Lung (tissue), 12 donors: Measurements from ENCODE around the gene IGF2. TPM values are rescaled to one million over a fixed set of nuclear protein-coding genes. Genes with fewer than 3 reads are reported as not detected.

Experiments used
- ATAC-seq: fragments of 200-7000 bp; cut with Tn5 transposase; one replicate; pipeline ENCODE4 v1.9.1; 2020; ENCODE audit warnings: moderate number of reproducible peaks; ENCODE audit not compliant: insufficient read depth, low FRiP score
- DNase-seq, 3 donors: peaks; one replicate each; pipeline ENCODE4 v3.0.0-alpha.2; 2013 to 2017
- H3K27ac ChIP-seq, 2 donors: one replicate each; pipeline ENCODE4 v1.5.1; 2013; ENCODE audit warnings: mild to moderate bottlenecking in 2 of 2, moderate library complexity in 2 of 2, control low read depth in 1 of 2, inconsistent platforms in 1 of 2, low read depth in 1 of 2, low read length in 1 of 2
- H3K27me3 ChIP-seq, 3 donors: one replicate each; pipeline ENCODE4 v1.5.1; 2013; ENCODE audit warnings: low read length in 2 of 3; ENCODE audit not compliant: control insufficient read depth in 3 of 3, insufficient read depth in 3 of 3
- H3K36me3 ChIP-seq, 4 donors: one replicate each; pipeline ENCODE4 v1.5.1; 2013; ENCODE audit warnings: low read length in 4 of 4, mild to moderate bottlenecking in 1 of 4, moderate library complexity in 1 of 4; ENCODE audit not compliant: control insufficient read depth in 4 of 4, insufficient read depth in 4 of 4
- H3K4me1 ChIP-seq, 5 donors: one replicate each; pipeline ENCODE4 v1.5.1; 2013; ENCODE audit warnings: low read length in 5 of 5, mild to moderate bottlenecking in 2 of 5, moderate library complexity in 1 of 5; ENCODE audit not compliant: control insufficient read depth in 5 of 5, insufficient read depth in 5 of 5
- H3K4me3 ChIP-seq: one replicate; pipeline ENCODE4 v1.5.1; 2013; ENCODE audit warnings: mild to moderate bottlenecking, control low read depth, moderate library complexity
- H3K9ac ChIP-seq, 2 donors: one replicate each; pipeline ENCODE4 v1.5.1; 2013; ENCODE audit warnings: low read length in 2 of 2, control low read depth in 1 of 2; ENCODE audit not compliant: insufficient read depth in 1 of 2
- H3K9me3 ChIP-seq, 4 donors: one replicate each; pipeline ENCODE4 v1.5.1; 2013; ENCODE audit warnings: low read length in 3 of 4, mild to moderate bottlenecking in 1 of 4, moderate library complexity in 1 of 4; ENCODE audit not compliant: control insufficient read depth in 4 of 4, insufficient read depth in 3 of 4
- WGBS, 2 donors: extraction: QIAGEN DNeasy Blood & Tissue Kit; methylation state at CpG; one replicate each; pipeline ENCODE4 v1.1.7; 2013; 5-methylcytosine and 5-hydroxymethylcytosine counted together
- polyA plus RNA-seq, 2 donors: library from polyadenylated mRNA; stranded (reverse); fragments of 200-250 nt; gene quantifications; one replicate each; pipeline ENCODE4 v1.2.1, GENCODE V29; 2013
- total RNA-seq, 2 donors: library from RNA; depleted of rRNA in 1 of 2; stranded (reverse); fragments of >200 nt in 1 of 2; gene quantifications; one replicate each; pipeline ENCODE4 v1.2.1, GENCODE V29; 2014 to 2021
- TF ChIP-seq, protein P1 (sequence below): IDR thresholded peaks from 2 replicates; pipeline ENCODE4 v1.5.1; 2012; ENCODE audit warnings: mild to moderate bottlenecking; ENCODE audit errors: control extremely low read depth, extremely low read depth
- donor health status: control.
- donor health status: control.
- donor health status: Bipolar disorder and iron deficiency.
- donor health status: healthy.
- donor health status: DM: yes; HTN: yes; CAD: no.

Gene IGF2
- total and polyA plus RNA-seq, 4 donors: 2.9 to 87.7 (median 15.6) TPM

DNA sequence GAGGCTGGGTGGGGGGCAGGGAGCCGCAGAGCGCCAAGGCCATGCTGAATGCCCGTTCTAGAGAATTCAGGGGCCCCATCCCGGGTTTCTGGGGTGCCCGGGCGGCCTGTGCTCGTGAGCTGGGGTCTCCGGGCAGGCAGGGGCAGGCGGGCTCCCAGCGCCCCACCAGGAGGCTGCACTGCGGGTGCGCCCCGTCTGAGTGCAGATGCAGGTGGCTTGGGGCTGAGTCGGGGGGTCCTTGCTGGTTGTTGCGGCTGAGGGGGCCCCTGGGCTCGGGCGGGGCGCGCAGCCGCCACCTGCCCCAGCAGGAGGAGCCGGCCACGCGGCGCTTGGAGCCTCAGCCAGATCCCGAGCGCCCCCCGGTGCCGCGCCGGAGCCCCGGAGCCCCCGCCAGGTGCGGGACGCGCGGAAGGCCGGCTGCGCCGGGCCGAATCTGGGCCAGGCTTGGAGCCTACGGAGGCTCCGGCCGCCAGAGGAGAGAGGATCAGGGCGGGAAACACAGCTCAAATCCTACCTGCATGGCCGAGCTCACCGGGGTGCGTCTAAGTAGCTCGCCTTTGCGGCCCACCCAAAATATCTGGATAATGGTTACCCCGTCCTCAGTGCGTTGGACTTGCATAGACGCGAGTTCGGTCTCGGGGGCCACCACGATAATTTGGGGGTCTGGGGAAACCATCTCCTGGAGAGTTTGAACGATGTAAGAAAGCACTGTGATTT, 590 bp upstream of the IGF2 start:
- 2 to 3% methylated on average over 50 to 57 of the region's 57 CpGs for WGBS, 2 donors
- ATAC-seq: no peak
- no peak overlapping the region for H3K4me3 ChIP-seq
- DNase-seq: peak in 1 of 3 donors; percentile 18
- H3K27me3 ChIP-seq: peaks cover 37 to 49% (median 40%) of the 10 kb centered on the region in 3 donors
- H3K9ac ChIP-seq: no peak overlapping the region
- H3K27ac ChIP-seq: no peak overlapping the region
- H3K9me3 ChIP-seq: peaks cover 0 to 4% (median 0%) of the 10 kb centered on the region in 4 donors
- TF ChIP-seq, protein P1, sequence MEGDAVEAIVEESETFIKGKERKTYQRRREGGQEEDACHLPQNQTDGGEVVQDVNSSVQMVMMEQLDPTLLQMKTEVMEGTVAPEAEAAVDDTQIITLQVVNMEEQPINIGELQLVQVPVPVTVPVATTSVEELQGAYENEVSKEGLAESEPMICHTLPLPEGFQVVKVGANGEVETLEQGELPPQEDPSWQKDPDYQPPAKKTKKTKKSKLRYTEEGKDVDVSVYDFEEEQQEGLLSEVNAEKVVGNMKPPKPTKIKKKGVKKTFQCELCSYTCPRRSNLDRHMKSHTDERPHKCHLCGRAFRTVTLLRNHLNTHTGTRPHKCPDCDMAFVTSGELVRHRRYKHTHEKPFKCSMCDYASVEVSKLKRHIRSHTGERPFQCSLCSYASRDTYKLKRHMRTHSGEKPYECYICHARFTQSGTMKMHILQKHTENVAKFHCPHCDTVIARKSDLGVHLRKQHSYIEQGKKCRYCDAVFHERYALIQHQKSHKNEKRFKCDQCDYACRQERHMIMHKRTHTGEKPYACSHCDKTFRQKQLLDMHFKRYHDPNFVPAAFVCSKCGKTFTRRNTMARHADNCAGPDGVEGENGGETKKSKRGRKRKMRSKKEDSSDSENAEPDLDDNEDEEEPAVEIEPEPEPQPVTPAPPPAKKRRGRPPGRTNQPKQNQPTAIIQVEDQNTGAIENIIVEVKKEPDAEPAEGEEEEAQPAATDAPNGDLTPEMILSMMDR: no peak
- peaks cover 0 to 24% (median 15%) of the 10 kb centered on the region in 5 donors for H3K4me1 ChIP-seq
- H3K36me3 ChIP-seq: no peaks in the 10 kb centered on the region

DNA sequence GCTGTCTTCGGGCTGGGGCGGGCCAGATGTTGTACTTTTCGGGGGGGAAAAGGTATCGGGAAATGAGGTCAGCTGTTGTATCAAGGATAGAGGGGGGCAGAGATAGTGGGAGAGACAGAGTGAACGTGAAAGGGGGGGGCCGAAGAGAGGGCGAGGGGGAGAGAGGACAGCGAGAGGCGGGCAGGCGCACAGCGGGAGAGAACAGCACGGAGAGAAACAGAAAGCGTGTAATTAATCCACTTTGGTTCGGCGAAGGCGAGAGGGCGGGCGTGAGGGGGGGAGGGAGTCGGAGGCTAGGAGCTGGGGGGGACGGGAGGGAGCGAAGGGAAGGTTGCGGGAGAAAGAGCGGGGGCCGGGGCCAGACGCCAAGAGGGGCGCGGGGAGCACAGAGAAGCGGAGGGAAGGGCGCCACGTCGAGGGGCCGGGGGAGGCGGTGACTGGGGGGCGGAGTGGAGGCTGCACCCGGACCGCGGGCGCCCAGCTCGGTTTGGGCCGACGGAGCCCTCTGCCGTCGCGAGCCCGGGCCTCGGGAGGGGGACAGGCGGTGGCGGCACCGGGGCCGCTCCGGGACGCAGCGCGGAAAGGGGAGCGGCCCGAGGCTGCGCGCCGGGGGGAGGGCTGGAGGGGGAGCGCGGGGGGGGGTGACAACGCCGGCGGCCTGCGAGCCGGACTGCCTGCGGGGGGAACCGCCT, 612 bp downstream of the IGF2 start:
- Histone ChIP-seq H3K27me3 (peaks cover 29 to 44% (median 33%) of the 10 kb centered on the region in 3 donors), H3K4me3 (no peak overlapping the region), H3K4me1 (peaks cover 0 to 30% (median 12%) of the 10 kb centered on the region in 5 donors), H3K27ac (no peak overlapping the region), H3K9ac (no peak overlapping the region), H3K9me3 (peaks cover 0 to 4% (median 0%) of the 10 kb centered on the region in 4 donors), H3K36me3 (no peaks in the 10 kb centered on the region)
- TF ChIP-seq, protein P1: no peak
- ATAC-seq (no peak), DNase-seq (peak; percentile 52 to 60 (median 57))
- WGBS, 2 donors: 1% methylated on average over 31 to 68 of the region's 68 CpGs

DNA sequence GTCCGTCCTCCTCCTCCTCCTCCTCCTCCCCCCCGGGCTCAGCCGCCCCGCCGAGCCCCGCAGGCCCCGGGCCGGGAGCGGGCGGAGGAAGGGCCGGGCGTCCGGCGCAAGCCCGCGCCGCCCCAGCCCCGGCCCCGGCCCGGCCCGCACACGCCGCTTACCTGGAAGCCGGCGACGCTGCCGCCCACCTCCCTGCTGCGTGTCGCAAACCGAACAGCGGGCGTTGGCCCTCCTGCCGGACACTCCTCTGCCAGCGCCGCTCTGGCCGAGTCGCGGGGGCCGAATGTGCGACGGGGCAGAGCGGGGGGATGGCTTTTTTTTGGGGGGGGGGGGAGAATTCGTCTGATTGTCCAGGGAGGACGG, 1.1 kb downstream of the IGF2 start:
- no peak for DNase-seq
- ATAC-seq: no peak
- Histone ChIP-seq H3K4me1 (peaks cover 0 to 35% (median 10%) of the 10 kb centered on the region in 5 donors), H3K27ac (no peak overlapping the region), H3K27me3 (peaks cover 29 to 40% (median 29%) of the 10 kb centered on the region in 3 donors), H3K4me3 (no peak overlapping the region), H3K9me3 (peaks cover 0 to 4% (median 0%) of the 10 kb centered on the region in 4 donors), H3K9ac (no peak overlapping the region), H3K36me3 (no peaks in the 10 kb centered on the region)
- TF ChIP-seq, protein P1: no peak
- WGBS, 2 donors: 1 to 2% methylated on average over 17 to 44 of the region's 44 CpGs
